ENCODE measurements around the gene AARS2.

DNA sequence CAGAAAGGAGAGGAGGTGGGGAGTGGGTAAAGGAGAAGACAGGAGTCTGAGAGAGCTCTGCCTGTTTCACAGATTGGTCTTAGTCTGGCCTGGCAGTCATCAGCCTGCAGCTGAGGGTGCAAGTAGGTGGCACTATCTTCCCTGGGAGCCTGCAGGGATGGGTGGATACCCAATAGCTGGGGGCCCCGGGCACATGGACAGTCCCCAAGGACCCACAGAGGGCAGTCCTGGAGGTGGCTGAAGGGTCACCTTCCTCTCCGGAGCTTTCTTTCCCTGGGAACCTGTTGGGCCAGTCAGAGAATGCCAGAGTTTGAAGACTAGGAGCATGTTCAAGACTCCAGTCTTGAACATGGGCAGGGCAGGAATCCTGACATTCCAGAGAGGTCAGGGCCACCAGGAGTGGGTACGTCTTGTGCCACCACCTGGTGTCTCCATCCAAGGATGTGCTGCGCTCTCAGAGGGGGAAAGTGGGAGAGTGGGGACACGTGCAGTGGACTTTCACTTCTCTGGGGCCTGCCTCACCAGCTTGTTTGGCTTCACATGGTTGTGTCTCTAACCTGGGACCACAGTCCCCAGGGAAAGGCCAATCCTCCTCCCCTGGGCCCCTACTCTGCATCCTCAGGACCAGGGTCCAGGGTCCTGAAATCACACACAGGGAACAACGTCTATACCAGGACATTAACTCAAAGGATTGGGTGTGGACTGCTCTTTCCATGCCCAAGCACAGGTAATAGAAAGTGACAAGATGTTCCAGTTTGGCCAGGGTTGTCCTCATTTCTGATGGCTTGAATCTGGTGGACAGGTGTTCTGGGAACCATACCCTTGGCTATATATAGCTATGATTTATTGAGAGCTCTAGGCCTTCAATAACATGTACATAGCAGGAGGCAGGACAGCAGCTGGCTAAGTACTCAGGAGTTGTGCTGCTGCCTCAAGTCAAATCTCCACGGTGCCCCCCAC lies 18.0 kb downstream of the AARS2 start:
- TF ChIP-seq, protein P1, sequence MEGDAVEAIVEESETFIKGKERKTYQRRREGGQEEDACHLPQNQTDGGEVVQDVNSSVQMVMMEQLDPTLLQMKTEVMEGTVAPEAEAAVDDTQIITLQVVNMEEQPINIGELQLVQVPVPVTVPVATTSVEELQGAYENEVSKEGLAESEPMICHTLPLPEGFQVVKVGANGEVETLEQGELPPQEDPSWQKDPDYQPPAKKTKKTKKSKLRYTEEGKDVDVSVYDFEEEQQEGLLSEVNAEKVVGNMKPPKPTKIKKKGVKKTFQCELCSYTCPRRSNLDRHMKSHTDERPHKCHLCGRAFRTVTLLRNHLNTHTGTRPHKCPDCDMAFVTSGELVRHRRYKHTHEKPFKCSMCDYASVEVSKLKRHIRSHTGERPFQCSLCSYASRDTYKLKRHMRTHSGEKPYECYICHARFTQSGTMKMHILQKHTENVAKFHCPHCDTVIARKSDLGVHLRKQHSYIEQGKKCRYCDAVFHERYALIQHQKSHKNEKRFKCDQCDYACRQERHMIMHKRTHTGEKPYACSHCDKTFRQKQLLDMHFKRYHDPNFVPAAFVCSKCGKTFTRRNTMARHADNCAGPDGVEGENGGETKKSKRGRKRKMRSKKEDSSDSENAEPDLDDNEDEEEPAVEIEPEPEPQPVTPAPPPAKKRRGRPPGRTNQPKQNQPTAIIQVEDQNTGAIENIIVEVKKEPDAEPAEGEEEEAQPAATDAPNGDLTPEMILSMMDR (IDR thresholded peaks at IDR 0.05; ENCODE audit: borderline replicate concordance, extremely low read depth, low read length, poor library complexity, severe bottlenecking) = no peak
- TF ChIP-seq EZH2 (IDR thresholded peaks at IDR 0.05; ENCODE audit: borderline replicate concordance, low read depth, low read length, severe bottlenecking) = no peak
